ENCODE measurements around the gene CYFIP2. TPM values are rescaled to one million over a fixed set of nuclear protein-coding genes. Genes with fewer than 3 reads are reported as not detected.

CYFIP2 gene
- total RNA-seq, 2 donors from 2014 or later: 29.3 to 33.4 TPM

GRCh38 chr5:157362982-157363381, 97.1 kb downstream of the CYFIP2 start:
- H3K36me3 Mint-ChIP-seq (ENCODE audit: low read depth): no peaks in the 10 kb centered on the region
- H3K4me1 Mint-ChIP-seq: peaks cover 1% of the 10 kb centered on the region
- H3K27ac Mint-ChIP-seq: no peak overlapping the region
- DNase-seq: no peak
- no peak overlapping the region for H3K4me3 Mint-ChIP-seq
- Histone ChIP-seq H3K9me3 (ENCODE audit: control insufficient read depth, low read length) (no peaks in the 10 kb centered on the region), H3K27me3 (ENCODE audit: control insufficient read depth, insufficient read depth, low read length, poor library complexity, severe bottlenecking) (no peaks in the 10 kb centered on the region), H3K36me3 (ENCODE audit: control insufficient read depth, insufficient read depth, low read length) (no peaks in the 10 kb centered on the region), H3K4me1 (ENCODE audit: control insufficient read depth, insufficient read depth, low read length) (no peaks in the 10 kb centered on the region), H3K27ac (ENCODE audit: low read depth, low read length) (no peak overlapping the region), H3K4me3 (ENCODE audit: low read length) (no peak overlapping the region), H3K9ac (ENCODE audit: extremely low read depth, low read length, poor library complexity, severe bottlenecking) (no peak overlapping the region)
- 91% methylated on average over 4 to 7 of the region's 7 CpGs for WGBS, 2 experiments (ENCODE audit: insufficient coverage in 1 of 2, insufficient read length in 1 of 2)
- H3K27me3 Mint-ChIP-seq (ENCODE audit: insufficient read depth): no peaks in the 10 kb centered on the region
- TF ChIP-seq, protein P1, sequence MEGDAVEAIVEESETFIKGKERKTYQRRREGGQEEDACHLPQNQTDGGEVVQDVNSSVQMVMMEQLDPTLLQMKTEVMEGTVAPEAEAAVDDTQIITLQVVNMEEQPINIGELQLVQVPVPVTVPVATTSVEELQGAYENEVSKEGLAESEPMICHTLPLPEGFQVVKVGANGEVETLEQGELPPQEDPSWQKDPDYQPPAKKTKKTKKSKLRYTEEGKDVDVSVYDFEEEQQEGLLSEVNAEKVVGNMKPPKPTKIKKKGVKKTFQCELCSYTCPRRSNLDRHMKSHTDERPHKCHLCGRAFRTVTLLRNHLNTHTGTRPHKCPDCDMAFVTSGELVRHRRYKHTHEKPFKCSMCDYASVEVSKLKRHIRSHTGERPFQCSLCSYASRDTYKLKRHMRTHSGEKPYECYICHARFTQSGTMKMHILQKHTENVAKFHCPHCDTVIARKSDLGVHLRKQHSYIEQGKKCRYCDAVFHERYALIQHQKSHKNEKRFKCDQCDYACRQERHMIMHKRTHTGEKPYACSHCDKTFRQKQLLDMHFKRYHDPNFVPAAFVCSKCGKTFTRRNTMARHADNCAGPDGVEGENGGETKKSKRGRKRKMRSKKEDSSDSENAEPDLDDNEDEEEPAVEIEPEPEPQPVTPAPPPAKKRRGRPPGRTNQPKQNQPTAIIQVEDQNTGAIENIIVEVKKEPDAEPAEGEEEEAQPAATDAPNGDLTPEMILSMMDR (conservative IDR thresholded peaks at IDR 0.05): no peak
- H3K9me3 Mint-ChIP-seq: no peaks in the 10 kb centered on the region

DNA sequence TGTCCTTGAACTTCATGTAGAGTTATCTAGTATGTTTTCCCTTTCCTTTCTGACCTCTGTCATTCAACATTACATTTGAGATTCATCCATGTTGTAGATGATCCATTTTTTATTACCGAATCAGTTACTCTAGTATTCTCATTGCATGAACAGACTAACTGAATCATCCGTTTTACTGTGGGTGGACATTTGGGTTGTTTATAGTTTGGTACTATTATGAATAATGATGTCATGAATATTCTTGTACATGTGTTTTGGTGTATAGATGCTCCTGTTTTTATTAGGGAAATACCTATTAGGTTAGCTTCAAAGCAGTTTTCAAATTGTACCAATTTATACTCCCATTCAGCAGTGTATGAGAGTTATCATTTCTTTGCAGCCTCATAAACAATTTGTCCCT, 99.8 kb downstream of the CYFIP2 start:
- no peaks in the 10 kb centered on the region for H3K27me3 Mint-ChIP-seq (ENCODE audit: insufficient read depth)
- no peaks in the 10 kb centered on the region for H3K9me3 ChIP-seq (ENCODE audit: control insufficient read depth, low read length)
- no peak overlapping the region for H3K27ac ChIP-seq (ENCODE audit: low read depth, low read length)
- H3K4me3 Mint-ChIP-seq: no peak overlapping the region
- H3K4me1 ChIP-seq (ENCODE audit: control insufficient read depth, insufficient read depth, low read length): no peaks in the 10 kb centered on the region
- no peak overlapping the region for H3K27ac Mint-ChIP-seq
- H3K9me3 Mint-ChIP-seq: no peaks in the 10 kb centered on the region
- TF ChIP-seq, protein P1 (conservative IDR thresholded peaks at IDR 0.05): no peak
- no peaks in the 10 kb centered on the region for H3K27me3 ChIP-seq (ENCODE audit: control insufficient read depth, insufficient read depth, low read length, poor library complexity, severe bottlenecking)
- DNase-seq: no peak
- H3K36me3 Mint-ChIP-seq (ENCODE audit: low read depth): no peaks in the 10 kb centered on the region
- H3K9ac ChIP-seq (ENCODE audit: extremely low read depth, low read length, poor library complexity, severe bottlenecking): no peak overlapping the region
- no peaks in the 10 kb centered on the region for H3K36me3 ChIP-seq (ENCODE audit: control insufficient read depth, insufficient read depth, low read length)
- WGBS, 2 experiments (ENCODE audit: insufficient coverage in 1 of 2, insufficient read length in 1 of 2): 90% methylated on average over 2 of the region's 2 CpGs; no CpG with 5 or more reads in 1 of the 2 experiments
- H3K4me3 ChIP-seq (ENCODE audit: low read length): no peak overlapping the region
- H3K4me1 Mint-ChIP-seq: peaks cover 3% of the 10 kb centered on the region

DNA sequence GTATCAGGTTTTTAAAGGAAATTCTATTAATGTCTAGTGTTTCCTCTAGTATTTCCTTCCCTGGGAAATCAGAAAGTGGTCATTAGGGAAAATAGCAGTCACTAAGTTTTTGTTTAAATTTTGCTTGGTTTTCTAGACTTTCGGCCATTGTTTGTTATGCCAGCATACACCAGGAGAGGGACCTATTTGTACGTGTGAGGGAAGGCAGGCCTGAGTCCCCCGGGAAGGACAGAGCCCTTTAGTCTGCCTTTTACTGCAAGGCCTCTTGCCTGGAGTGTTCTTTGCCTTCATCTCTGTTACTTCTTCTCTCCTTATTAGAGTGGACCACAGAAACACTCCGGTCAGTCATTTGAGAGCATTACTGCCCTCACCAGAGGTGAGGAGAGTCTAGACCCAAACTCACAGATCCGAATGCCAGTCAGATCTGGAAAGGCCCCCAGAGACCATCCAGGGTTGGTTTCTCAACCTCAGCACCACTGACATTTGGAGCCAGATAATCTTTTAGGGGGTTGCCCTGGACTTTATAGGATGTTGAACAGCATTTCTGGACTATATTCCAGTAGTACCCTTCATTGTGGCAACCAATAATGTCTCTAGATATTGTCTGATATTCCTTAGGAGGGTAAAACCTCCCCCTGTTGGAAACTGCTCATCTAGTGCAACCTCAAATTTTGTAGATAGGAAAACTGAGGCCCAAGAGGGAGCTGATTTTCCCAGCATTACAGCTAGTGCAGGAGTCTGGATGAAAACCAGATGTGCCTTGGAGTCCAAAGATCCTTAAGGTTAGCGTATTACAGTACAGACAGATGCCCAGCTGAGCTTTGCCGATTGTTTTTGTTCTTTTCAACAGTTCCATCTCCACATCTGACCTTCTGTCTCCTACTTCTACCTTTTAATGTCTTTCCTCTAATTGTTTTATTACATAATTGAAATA, 101.1 kb downstream of the CYFIP2 start:
- H3K27me3 Mint-ChIP-seq (ENCODE audit: insufficient read depth): no peaks in the 10 kb centered on the region
- no peak overlapping the region for H3K27ac Mint-ChIP-seq
- peak; percentile 82 for DNase-seq

More for the DNA sequence above, 101.1 kb downstream of the CYFIP2 start:
- WGBS, 2 experiments (ENCODE audit: insufficient coverage in 1 of 2, insufficient read length in 1 of 2): 49 to 68% methylated on average over 3 to 7 of the region's 7 CpGs
- Histone ChIP-seq H3K4me3 (ENCODE audit: low read length) (no peak overlapping the region), H3K36me3 (ENCODE audit: control insufficient read depth, insufficient read depth, low read length) (no peaks in the 10 kb centered on the region), H3K9ac (ENCODE audit: extremely low read depth, low read length, poor library complexity, severe bottlenecking) (no peak overlapping the region), H3K27me3 (ENCODE audit: control insufficient read depth, insufficient read depth, low read length, poor library complexity, severe bottlenecking) (no peaks in the 10 kb centered on the region), H3K4me1 (ENCODE audit: control insufficient read depth, insufficient read depth, low read length) (peaks cover 6% of the 10 kb centered on the region), H3K9me3 (ENCODE audit: control insufficient read depth, low read length) (no peaks in the 10 kb centered on the region), H3K27ac (ENCODE audit: low read depth, low read length) (no peak overlapping the region)
- no peaks in the 10 kb centered on the region for H3K9me3 Mint-ChIP-seq
- H3K4me3 Mint-ChIP-seq: no peak overlapping the region
- H3K36me3 Mint-ChIP-seq (ENCODE audit: low read depth): no peaks in the 10 kb centered on the region
- H3K4me1 Mint-ChIP-seq: peaks cover 10% of the 10 kb centered on the region
- TF ChIP-seq, protein P1 (conservative IDR thresholded peaks at IDR 0.05): peak; percentile 85
